GM12892 (cell line): ENCODE data around the gene CAP2.
"Not testable (repeated sequence)": the region's sequence is repeated elsewhere in the genome, so short reads cannot be mapped to it uniquely, and the experiment has no call there.

Experiments used
- DNase-seq: peaks from one replicate; pipeline ENCODE4 v3.0.0; 2011; ENCODE audit not compliant: insufficient read length
- FAIRE-seq: peaks from 2 replicates; lab custom pipeline; 2011; peaks lifted over from hg19 to GRCh38; lab: Jason Lieb, UNC
- POLR2A ChIP-seq: IDR thresholded peaks from 2 replicates; pipeline ENCODE4 v1.6.1; 2011; ENCODE audit warnings: low read depth, low read length, control low read depth
- POLR2AphosphoS5 ChIP-seq: IDR thresholded peaks from 2 replicates; pipeline ENCODE4 v1.6.1; 2011; ENCODE audit warnings: low read depth, low read length, control low read depth
- TAF1 ChIP-seq: IDR thresholded peaks from 2 replicates; pipeline ENCODE4 v1.6.1; 2011; ENCODE audit warnings: low read depth, mild to moderate bottlenecking, control low read depth, low read length, borderline replicate concordance

The CAP2 gene

GRCh38 chr6:17583811-17584210, 190.4 kb downstream of the CAP2 start:
- TF ChIP-seq POLR2A (no peak), POLR2AphosphoS5 (no peak), TAF1 (no peak)
- DNase-seq (no peak), FAIRE-seq (no peak)

- DNase-seq, result no peak
- FAIRE-seq, result no peak
- TF ChIP-seq POLR2AphosphoS5 (no peak), TAF1 (no peak), POLR2A (no peak)
These were observed 190.9 kb downstream of the CAP2 start for GRCh38 chr6:17584241-17584803.

GRCh38 chr6:17585766-17586490, 192.5 kb downstream of the CAP2 start:
- TF ChIP-seq POLR2A (no peak), TAF1 (no peak), POLR2AphosphoS5 (no peak)
- DNase-seq (no peak), FAIRE-seq (no peak)

GRCh38 chr6:17586623-17587022, 193.2 kb downstream of the CAP2 start:
- not testable (repeated sequence) for FAIRE-seq, DNase-seq

GRCh38 chr6:17588011-17588410, 194.6 kb downstream of the CAP2 start:
- FAIRE-seq (no peak), DNase-seq (no peak)
- TF ChIP-seq TAF1 (no peak), POLR2A (no peak), POLR2AphosphoS5 (no peak)

GRCh38 chr6:17589406-17590096, 196.2 kb downstream of the CAP2 start:
- peak; percentile 17 for FAIRE-seq
- DNase-seq, result no peak
- TF ChIP-seq POLR2AphosphoS5 (no peak), TAF1 (no peak), POLR2A (no peak)

- no peak for FAIRE-seq
- no peak for TF ChIP-seq POLR2A
- no peak for TF ChIP-seq POLR2AphosphoS5
- TF ChIP-seq TAF1, result no peak
- no peak for DNase-seq
These were observed 197.9 kb downstream of the CAP2 start for GRCh38 chr6:17591287-17591686.

- no peak for DNase-seq
- FAIRE-seq, result no peak
- TF ChIP-seq POLR2AphosphoS5, result no peak
- TF ChIP-seq TAF1, result no peak
- no peak for TF ChIP-seq POLR2A
These were observed 199.9 kb downstream of the CAP2 start for GRCh38 chr6:17593246-17593645.

- no peak for FAIRE-seq
- DNase-seq, result no peak
- no peak for TF ChIP-seq POLR2A
- no peak for TF ChIP-seq POLR2AphosphoS5
- TF ChIP-seq TAF1, result no peak
These were observed 202.7 kb downstream of the CAP2 start for GRCh38 chr6:17596085-17596484.

- peak; percentile 82 for DNase-seq
- TF ChIP-seq TAF1 (no peak), POLR2AphosphoS5 (no peak), POLR2A (no peak; the same call in 1 of the 2 replicates)
- FAIRE-seq, result peak; percentile 98
These were observed 206.6 kb downstream of the CAP2 start, which contains the start of gene FAM8A1 for GRCh38 chr6:17599877-17600526. Gene FAM8A1, plus strand, starts transcription at chr6:17600302. Its CDS starts 108 bp downstream, at chr6:17600410.
